Measurements from ENCODE around the gene NEURL1B.
A peak's percentile ranks its signal among the peaks of the same experiment; 100 is the strongest.
"Not testable (repeated sequence)": the region's sequence is repeated elsewhere in the genome, so short reads cannot be mapped to it uniquely, and the experiment has no call there.

NEURL1B gene

DNA sequence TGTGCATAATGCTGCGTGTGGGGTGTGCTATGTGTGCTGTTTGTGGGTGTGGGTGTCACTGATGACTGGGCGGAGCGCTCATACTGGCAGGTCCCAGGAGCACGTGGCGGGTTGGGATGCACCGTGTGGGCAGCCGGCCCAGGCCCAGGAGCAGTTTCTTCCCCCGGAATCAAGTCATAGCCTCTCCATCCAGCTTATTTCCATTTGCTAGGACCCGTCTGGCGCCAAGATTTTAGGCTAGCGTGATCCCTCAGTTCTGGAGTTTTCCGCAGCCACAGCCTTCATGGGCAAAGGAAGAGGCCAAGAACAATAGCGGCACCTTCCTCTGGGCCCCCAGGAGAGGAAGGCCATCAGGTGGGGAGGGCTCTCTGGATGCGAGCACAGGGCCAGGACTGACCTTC is 43.3 kb upstream of the NEURL1B start:
- Histone ChIP-seq H3K27ac (no peak overlapping the region), H3K9me3 (ENCODE audit: control insufficient read depth, low read length) (no peaks in the 10 kb centered on the region), H3K9ac (no peak overlapping the region), H3K4me3 (ENCODE audit: low read depth, low read length) (no peak overlapping the region), H3K79me2 (no peaks in the 10 kb centered on the region), H2AFZ (no peak overlapping the region), H3K36me3 (ENCODE audit: control insufficient read depth, insufficient read depth, low read length) (no peaks in the 10 kb centered on the region), H3K4me1 (no peaks in the 10 kb centered on the region), H3K4me2 (ENCODE audit: low read length) (no peak overlapping the region), H3K27me3 (ENCODE audit: control insufficient read depth, insufficient read depth, low read length) (no peaks in the 10 kb centered on the region)
- TF ChIP-seq, protein P1, sequence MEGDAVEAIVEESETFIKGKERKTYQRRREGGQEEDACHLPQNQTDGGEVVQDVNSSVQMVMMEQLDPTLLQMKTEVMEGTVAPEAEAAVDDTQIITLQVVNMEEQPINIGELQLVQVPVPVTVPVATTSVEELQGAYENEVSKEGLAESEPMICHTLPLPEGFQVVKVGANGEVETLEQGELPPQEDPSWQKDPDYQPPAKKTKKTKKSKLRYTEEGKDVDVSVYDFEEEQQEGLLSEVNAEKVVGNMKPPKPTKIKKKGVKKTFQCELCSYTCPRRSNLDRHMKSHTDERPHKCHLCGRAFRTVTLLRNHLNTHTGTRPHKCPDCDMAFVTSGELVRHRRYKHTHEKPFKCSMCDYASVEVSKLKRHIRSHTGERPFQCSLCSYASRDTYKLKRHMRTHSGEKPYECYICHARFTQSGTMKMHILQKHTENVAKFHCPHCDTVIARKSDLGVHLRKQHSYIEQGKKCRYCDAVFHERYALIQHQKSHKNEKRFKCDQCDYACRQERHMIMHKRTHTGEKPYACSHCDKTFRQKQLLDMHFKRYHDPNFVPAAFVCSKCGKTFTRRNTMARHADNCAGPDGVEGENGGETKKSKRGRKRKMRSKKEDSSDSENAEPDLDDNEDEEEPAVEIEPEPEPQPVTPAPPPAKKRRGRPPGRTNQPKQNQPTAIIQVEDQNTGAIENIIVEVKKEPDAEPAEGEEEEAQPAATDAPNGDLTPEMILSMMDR (IDR thresholded peaks at IDR 0.05), result no peak

DNA sequence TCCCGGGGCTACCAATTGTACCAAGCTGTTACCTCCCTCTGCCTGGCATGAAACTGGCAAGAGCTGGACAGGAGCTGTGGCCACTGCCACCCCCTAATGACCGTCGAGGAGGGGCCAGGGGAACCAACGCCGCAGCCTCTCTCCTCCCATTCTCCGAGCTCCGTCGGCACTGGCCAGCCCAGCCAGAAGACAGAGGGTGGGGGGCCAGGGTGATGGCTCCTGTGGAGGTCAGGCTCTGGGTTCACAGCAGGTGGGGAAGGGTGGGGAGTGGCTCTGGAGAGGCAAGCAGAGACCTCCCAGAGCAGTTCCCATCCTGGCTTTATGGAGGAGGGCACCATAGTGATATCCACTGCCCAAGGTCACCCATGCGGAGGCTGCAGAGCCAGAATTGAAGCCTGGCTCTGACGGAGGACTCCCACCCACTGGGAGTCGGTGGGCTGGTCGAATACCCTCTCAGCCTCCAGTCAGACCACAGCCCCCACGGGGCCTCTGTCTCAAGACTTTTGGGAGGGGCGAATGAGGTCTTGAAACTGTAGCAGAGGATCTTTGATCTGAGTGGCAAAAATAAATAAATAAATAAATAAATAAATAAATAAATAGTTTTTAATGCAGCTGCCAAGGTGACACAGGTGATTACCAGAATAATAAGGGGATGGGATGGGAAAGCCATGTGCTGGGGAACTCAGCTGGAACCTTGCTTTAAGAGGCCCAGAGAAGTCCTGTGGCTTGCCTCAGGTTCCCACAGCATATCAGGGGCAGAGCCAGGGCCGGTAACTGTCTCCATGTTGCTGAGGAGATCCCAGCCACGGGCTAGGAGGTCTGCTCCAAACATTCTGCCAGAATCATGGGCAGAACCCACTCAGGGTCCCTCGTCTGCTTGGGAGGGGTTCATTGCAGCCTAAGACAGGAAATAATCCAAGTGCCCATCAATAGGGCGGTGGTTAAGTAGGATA is 42.5 kb upstream of the NEURL1B start:
- TF ChIP-seq, protein P1 (IDR thresholded peaks at IDR 0.05), result no peak
- H3K27me3 ChIP-seq (ENCODE audit: control insufficient read depth, insufficient read depth, low read length), result no peaks in the 10 kb centered on the region
- no peaks in the 10 kb centered on the region for H3K9me3 ChIP-seq (ENCODE audit: control insufficient read depth, low read length)
- H3K36me3 ChIP-seq (ENCODE audit: control insufficient read depth, insufficient read depth, low read length), result no peaks in the 10 kb centered on the region
- H3K27ac ChIP-seq, result peak overlapping the region; percentile 36
- no peak overlapping the region for H3K9ac ChIP-seq
- H3K4me2 ChIP-seq (ENCODE audit: low read length), result no peak overlapping the region
- no peaks in the 10 kb centered on the region for H3K4me1 ChIP-seq
- no peak overlapping the region for H3K4me3 ChIP-seq (ENCODE audit: low read depth, low read length)
- H3K79me2 ChIP-seq, result no peaks in the 10 kb centered on the region
- H2AFZ ChIP-seq, result no peak overlapping the region

DNA sequence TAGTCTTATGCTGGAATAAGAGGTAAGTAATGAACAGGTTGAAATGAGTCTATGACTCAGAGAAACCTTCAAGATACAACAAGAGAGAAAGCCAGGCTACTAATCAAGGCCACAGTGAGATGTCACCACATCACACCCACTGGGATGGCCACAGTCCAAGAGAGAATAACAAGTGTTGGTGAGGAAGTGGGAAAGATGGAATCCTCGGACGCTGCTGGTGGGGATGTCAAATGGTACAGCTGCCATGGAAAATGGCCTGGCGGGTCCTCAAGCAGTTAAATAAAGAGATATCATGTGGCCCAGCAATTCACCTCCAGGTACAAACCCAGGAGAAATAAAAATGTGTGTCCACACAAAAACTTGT is 41.9 kb upstream of the NEURL1B start:
- TF ChIP-seq, protein P1 (IDR thresholded peaks at IDR 0.05), result no peak
- H3K79me2 ChIP-seq, result no peaks in the 10 kb centered on the region

DNA sequence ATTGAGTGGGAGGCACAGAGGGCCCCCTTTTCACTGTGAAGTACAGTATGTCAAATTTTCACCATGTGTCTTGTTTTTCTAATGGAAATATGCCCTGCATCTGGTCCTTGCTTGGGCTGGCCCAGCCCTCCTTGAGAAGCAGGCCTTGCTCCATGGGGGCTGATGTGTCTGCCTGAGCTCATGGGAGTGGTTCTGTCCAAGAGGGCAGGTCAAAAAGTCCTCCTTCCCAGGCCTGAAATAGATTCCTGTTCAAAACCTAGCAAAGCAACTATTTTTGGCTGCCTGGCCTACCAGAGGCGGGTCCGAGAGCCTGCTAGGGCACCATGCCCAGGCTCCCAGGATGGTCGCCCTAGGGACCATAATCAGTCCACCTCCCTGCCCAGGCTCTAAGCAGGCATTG is 40.5 kb upstream of the NEURL1B start:
- Histone ChIP-seq H3K27ac (peak overlapping the region; percentile 15), H3K4me3 (ENCODE audit: low read depth, low read length) (no peak overlapping the region), H3K9ac (no peak overlapping the region), H3K36me3 (ENCODE audit: control insufficient read depth, insufficient read depth, low read length) (no peaks in the 10 kb centered on the region), H3K4me1 (no peaks in the 10 kb centered on the region), H3K79me2 (no peaks in the 10 kb centered on the region), H2AFZ (no peak overlapping the region), H3K4me2 (ENCODE audit: low read length) (no peak overlapping the region), H3K27me3 (ENCODE audit: control insufficient read depth, insufficient read depth, low read length) (no peaks in the 10 kb centered on the region), H3K9me3 (ENCODE audit: control insufficient read depth, low read length) (no peaks in the 10 kb centered on the region)
- TF ChIP-seq, protein P1 (IDR thresholded peaks at IDR 0.05), result no peak

More for the DNA sequence above, 41.9 kb upstream of the NEURL1B start:
- Histone ChIP-seq H3K4me2 (ENCODE audit: low read length) (no peak overlapping the region), H3K9ac (no peak overlapping the region), H3K27me3 (ENCODE audit: control insufficient read depth, insufficient read depth, low read length) (no peaks in the 10 kb centered on the region), H2AFZ (no peak overlapping the region), H3K4me3 (ENCODE audit: low read depth, low read length) (no peak overlapping the region), H3K27ac (no peak overlapping the region), H3K9me3 (ENCODE audit: control insufficient read depth, low read length) (no peaks in the 10 kb centered on the region), H3K36me3 (ENCODE audit: control insufficient read depth, insufficient read depth, low read length) (no peaks in the 10 kb centered on the region), H3K4me1 (no peaks in the 10 kb centered on the region)

DNA sequence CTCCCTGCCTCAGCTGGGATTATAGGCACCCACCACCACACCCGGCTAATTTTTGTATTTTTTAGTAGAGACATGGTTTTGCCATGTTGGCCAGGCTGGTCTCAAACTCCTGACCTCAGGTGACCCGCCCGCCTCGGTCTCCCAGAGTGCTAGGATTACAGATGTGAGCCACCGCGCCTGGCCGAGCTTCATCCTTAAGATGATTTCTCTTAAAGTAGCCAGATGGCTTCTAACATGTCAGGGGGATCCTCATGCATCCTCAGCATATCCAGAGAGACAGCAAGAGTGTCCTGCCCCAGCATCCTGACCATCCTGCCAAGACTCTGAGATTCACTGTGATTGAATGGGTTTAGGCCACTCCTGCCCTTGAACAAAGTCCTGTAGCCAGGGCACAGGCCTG is 39.5 kb upstream of the NEURL1B start:
- H3K9ac ChIP-seq; H3K27me3 ChIP-seq (ENCODE audit: control insufficient read depth, insufficient read depth, low read length); H3K36me3 ChIP-seq (ENCODE audit: control insufficient read depth, insufficient read depth, low read length); H3K9me3 ChIP-seq (ENCODE audit: control insufficient read depth, low read length); H3K4me2 ChIP-seq (ENCODE audit: low read length); H3K4me1 ChIP-seq; H2AFZ ChIP-seq; H3K4me3 ChIP-seq (ENCODE audit: low read depth, low read length); H3K79me2 ChIP-seq; H3K27ac ChIP-seq: not testable (repeated sequence)
